GM12872 (cell line): ENCODE data around the gene PMM2.

ENCODE experiments used
- TF ChIP-seq, protein P1 (sequence below): IDR thresholded peaks from 3 replicates; pipeline ENCODE4 v1.5.1; 2011; ENCODE audit warnings: low read depth, mild to moderate bottlenecking, low read length, moderate library complexity; ENCODE audit not compliant: insufficient read depth

The PMM2 gene

DNA sequence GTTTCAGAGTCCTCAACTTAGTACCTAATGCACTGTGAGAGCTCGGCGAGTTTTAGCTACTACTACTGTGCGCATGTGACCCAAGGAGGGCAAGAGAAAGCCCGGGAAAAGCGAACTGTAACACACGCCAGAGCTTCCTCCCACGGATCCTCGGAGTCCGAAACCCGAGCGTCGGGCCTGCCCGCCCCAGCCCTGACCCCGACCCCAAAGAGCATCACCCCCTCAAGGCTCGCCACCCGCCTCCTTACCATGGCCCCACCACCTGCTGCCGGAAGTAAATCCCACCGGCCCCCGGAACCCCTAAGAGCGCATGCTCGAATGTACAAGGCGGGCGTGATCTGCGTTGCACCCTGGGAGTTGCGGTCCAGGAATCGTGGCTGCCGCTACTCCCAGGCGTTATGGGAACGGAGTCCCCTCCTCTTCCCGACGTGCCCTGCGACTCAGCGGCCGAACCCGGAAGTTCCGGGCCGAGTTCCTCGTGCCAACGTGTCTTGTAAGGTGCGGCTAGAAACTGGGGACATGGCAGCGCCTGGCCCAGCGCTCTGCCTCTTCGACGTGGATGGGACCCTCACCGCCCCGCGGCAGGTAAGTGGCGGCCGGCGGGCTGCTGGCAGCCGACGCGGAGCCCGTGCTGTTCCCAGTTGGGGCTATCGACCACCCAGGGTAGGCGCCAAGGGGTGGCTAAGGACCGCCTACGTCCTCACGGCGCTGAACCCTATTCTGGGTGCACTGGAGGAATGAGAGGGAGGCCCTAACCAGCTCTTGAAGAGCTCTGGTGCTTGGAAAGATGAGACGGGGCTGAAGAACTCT, at the start of gene PMM2, which contains the start of gene TMEM186:
PMM2 (plus strand) TSS at position 476 of the 810 bp plus-strand sequence; CDS start at position 520, 44 bp downstream.
TMEM186 (minus strand) TSS at position 276 of the 810 bp plus-strand sequence; CDS start at position 251, 25 bp downstream.
- TF ChIP-seq, protein P1, sequence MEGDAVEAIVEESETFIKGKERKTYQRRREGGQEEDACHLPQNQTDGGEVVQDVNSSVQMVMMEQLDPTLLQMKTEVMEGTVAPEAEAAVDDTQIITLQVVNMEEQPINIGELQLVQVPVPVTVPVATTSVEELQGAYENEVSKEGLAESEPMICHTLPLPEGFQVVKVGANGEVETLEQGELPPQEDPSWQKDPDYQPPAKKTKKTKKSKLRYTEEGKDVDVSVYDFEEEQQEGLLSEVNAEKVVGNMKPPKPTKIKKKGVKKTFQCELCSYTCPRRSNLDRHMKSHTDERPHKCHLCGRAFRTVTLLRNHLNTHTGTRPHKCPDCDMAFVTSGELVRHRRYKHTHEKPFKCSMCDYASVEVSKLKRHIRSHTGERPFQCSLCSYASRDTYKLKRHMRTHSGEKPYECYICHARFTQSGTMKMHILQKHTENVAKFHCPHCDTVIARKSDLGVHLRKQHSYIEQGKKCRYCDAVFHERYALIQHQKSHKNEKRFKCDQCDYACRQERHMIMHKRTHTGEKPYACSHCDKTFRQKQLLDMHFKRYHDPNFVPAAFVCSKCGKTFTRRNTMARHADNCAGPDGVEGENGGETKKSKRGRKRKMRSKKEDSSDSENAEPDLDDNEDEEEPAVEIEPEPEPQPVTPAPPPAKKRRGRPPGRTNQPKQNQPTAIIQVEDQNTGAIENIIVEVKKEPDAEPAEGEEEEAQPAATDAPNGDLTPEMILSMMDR = no peak

DNA sequence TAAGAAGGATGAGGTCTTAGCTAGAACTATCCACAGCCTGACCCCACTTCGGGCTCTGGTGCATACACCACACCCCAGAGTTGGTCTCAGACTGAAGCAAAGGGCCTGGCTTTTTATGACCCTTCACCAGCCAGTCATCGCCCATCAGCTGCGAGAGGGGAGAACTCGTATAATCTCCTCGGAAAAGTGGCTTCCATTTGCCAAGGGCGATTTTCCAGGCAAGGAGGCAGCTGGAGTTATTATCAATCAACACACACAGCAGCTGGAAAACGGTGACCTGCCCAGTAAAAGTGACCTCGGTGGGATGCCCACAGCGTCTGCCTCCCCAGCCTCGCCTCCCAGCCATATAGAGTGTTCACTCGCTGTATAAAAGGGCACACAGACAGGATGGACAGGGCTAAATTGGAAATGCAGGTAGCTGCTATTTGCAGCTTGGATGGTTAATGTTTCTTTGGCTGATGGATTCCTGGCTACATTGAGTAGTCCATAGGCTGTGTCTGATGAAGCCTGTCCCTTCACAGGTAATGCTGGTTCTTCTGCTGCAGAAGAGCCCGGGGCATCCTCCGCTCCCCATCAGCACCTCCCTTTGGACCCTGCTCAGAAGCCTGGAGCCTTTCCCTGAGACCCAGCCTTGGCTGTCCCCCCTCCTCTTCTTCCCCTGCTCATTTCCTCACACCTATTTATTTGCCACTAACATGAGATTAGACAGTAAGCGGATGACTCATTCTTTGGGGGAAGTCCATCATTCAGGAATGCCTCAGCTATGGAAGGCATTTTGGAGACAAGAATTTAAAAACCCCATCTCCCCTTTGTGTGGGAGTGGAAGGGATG, 45.9 kb upstream of the PMM2 start:
- TF ChIP-seq, protein P1 = no peak

DNA sequence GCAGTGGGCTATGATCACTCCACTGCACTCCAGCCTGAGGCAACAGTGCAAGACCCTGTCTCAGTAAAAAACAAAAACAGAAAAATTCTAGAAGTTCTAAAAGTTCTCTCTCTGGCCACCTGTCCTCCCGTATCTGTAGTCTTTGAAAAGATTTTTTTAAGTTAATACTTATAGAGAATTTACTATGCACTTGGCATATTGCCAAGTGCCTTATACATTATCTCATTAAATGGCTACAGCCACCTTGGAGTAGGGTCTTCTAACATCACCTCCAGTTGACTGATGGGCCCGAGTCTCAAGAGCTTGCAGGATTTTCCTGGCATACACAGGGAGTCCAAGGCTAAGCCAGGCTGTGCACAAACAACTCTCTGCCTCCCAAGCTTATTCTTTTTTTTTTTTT, 44.9 kb upstream of the PMM2 start:
- TF ChIP-seq, protein P1 = no peak

DNA sequence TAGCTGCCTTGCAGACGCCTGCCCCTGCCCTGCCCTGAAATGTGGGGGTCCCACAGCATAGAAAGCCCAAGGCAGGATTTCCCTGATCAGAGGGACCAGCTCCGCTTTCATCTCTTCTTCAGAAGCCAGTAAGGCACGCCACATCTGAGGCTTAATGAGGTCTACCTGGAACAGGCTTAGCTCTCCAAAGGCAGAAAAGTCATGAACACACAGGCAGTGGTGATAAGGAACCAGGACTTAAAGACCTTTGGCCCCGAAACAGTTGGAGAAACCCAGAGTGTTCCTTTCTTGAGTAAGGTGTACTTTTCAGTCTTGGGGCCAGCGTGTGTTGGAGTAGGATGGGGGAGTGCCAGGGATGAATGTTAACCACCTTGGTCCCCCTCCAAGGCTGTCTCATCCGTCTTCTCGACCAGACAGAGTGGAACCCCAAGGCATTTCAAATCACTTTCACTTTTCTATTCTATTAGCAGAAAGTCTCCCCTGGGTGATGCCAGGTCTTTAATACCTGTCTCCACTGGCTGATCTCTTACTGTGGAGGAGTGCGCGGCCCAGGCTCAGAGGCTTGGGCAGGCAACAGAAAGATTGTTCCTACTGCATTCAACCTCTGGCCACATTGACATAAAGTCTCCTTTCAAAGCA, 44.1 kb upstream of the PMM2 start:
- TF ChIP-seq, protein P1 = no peak

DNA sequence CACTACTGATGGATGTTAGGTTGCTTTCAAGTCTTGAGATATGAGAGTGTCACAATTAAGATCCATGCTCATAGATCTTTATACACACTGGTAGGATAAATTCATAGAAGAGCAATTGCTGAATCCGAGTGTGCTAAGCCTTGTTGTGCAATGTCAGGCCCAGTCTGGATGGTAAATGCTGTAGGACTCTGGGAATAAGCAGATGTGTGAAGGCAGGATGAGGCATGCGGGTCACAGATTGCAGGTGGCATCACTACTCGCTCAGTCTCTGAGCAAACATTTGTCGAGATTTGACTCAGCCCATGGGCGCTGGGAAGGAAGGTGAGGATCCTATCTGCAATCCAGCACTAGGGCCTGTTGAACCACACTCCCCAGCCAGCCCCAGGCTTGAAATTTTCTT, 40.9 kb upstream of the PMM2 start:
- TF ChIP-seq, protein P1 = no peak

DNA sequence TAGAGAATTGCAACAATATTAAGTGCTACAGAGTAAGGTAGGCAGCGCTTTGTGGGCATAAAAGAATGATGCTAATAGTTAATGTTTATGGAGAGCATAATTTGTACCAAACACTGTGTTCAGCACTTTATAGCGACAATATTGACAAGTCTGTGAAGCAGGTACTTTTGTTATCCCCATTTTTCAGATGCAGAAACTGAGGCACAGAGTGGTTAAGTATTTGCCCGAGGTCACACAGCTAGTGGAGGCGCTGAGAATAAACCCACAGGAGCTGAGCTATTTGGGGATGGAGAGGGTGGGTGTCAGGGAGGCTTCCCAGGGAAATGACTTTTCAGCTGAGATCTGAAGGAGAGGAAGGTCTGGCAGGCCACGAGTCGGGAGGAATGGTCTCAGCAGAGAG, 39.6 kb upstream of the PMM2 start:
- TF ChIP-seq, protein P1 = no peak

DNA sequence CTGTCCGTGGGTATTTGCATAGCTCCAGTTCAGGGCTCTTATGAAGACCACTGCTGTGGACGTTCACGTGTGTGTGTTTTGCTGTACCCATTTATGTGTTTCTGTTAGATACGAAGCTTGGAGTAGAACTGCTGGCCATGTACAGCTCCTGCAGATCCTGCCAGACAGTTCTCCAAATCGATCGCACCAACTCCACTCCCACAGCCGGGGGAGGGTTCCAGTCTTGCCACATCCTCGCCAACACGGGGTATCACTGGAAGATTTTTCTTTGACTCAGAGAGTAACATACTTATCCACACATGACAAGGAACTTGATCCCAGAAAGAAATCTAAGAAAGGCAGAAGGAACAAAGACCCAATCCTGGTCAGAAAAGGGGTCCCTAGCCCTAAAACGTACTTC, 37.6 kb upstream of the PMM2 start:
- TF ChIP-seq, protein P1 = no peak
